Renal pelvis (tissue), 4 donors: ENCODE data around the gene LDB2. TPM values are rescaled to one million over a fixed set of nuclear protein-coding genes. Genes with fewer than 3 reads are reported as not detected.

Experiments
- DNase-seq: peaks from one replicate; pipeline ENCODE4 v3.0.0-alpha.2; 2013
- polyA plus RNA-seq, 3 donors: library from polyadenylated mRNA; unstranded; fragments of 120-200 nt; gene quantifications; one replicate each; pipeline ENCODE4 v1.2.1, GENCODE V29; 2013; ENCODE audit not compliant: insufficient read length in 3 of 3

LDB2 gene
- polyA plus RNA-seq, 3 donors = 72.0 to 79.8 (median 78.2) TPM

GRCh38 chr4:16852228-16852627 lies 46.2 kb downstream of the LDB2 start:
- no peak for DNase-seq

DNA sequence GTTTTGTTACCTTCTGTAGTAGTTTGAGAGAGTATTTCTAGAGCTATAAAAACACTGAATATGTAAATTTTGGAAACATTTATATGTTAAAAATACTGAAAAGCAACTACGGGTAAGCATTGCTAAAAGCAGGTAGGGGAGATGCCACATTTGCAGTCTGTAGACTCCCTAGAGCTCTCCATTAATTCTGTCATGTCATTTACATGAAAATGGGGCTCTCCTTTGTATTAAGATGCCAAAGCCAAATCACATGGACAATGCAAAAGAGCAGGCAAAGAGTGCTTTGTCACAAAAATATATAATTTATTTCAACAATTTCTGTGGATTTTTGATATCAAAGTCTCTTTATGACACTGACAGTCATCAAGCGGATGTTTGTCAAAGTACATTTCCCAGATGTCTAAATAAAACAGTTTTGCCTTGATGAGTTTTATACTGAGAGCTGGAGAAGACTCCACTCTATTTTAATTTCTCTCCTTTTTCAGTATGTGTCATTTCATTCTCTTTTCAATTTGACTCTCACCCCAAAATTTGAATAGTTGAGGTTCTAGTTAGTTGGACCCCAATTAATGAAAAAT lies 51.8 kb downstream of the LDB2 start:
- no peak for DNase-seq

GRCh38 chr4:16844816-16845586 lies 53.4 kb downstream of the LDB2 start:
- peak; percentile 45 for DNase-seq

DNA sequence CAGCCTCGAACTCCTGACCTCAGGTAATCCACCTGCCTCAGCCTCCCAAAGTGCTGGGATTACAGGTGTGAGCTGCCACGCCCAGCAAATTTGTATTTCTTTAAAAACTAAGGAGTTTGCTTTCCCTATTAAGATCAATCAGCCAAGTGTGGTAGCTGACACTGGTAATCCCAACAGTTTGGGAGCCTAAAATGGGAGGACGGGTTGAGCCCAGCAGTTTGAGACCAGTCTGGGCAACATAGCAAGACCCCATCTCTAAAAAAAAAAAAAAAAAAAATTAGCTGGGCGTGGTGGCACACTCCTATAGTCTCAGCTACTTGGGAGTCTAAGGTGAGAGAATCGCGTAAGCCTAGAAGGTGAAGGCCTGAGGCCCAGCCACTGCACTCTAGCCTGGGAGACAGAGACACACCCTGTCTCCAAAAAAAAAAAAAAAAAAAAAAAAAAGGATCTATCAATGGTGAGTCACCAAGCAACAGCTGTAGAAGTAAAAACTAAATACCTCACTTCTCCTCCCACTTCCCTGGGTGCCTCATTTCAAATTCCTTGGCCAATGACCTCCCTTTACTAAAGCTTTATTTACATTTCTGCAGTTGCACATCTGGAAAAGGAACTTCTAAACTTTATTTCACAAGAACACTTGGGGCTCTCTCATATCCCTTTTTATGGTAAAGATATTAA lies 54.5 kb downstream of the LDB2 start:
- no peak for DNase-seq

DNA sequence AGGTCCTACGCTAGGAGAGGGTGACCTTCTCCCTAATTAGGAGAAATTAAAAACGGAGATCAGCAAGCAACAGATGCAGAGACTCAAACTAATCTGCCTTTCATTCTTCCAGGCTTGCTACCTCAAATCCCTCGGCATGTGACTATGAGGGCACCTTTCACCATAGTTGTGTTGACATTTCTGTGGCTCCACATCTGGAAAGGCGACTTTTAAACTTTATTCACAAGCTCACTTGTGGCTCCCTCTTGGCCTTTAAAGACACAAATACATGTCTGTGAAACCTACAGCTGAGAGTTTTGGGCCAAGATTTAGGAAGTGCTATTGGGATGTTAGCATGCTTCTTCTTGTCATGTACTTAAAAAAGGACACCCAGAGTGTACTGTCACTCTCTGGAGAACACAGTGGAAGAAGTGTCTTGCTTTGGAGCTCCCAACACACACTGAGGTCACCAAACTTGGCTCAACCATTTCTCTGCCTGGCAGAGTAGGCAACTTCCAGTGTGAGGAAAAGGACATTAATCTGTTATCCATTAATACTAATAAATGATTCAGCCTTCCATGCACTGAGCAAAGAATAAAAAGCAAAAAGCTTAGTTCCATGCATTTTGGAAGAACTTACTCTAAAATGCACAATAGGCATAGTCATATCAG lies 60.1 kb downstream of the LDB2 start:
- DNase-seq = no peak

- no peak for DNase-seq
Measured at GRCh38 chr4:16837475-16837874, 61.0 kb downstream of the LDB2 start.

- DNase-seq = no peak
Measured at GRCh38 chr4:16836324-16836723, 62.1 kb downstream of the LDB2 start.

GRCh38 chr4:16835597-16836247 lies 62.7 kb downstream of the LDB2 start:
- DNase-seq = no peak

- DNase-seq = no peak
Measured at GRCh38 chr4:16834814-16835213, 63.6 kb downstream of the LDB2 start.

DNA sequence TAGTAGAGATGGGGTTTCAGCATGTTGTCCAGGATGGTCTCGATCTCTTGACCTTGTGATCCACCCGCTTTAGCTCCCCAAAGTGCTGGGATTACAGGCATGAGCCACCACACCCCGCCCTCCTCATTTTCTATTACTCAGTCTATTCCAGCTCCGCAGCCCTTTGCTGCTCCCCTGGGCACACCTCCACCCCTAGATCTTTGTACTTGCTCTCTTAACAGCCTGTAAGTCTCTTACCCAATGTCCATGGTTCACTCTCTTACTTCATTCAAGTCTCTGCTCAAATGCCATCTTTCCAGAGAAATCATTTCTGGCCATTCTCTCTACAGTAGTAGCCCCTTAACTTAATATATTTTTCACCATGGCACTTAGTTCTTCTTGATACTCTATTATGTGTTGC lies 64.7 kb downstream of the LDB2 start:
- no peak for DNase-seq

- DNase-seq = no peak
Measured at GRCh38 chr4:16830081-16830480, 68.4 kb downstream of the LDB2 start.

DNA sequence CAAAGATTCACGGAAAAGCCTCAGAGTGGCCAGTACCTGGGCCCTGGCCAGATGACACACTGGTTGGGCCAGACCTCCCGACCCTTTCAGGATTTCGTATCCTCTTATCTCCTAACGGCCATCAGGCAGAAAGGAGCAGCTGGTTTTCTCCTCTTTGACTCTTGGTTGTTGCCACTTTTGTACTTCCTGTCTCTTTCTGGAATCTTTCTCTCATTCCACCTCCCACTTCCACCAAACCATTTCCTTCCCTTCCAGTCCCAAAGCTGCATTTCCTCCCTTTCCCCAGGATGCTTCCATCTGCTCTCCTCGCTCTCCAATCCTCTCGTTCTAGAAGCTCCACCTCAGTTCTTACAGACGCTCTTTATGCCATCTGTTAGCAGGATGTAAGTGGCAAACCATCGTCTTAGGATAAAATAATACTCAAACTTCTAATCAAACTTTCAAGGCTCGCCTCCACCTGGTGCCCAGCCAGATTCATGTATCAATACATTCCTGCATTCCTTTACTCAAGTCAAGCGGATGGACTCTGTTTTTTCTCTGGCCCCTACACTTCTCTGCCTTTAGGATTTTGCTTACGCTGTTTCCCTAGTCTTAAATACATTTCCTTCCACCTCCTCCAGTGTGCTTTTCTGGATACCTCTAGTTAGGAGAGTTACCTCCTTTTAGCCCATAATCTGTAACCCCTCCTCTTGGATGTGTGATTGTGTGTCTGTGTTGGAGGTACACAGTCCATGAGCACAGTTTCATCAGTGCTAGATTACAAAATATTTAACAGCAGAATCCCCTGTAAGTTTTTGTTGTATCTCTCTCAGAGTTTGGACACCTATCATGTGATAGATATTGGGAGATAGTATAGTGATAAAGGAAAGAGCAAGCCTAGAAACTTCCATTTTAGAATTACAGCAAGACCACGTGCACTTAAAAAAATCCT lies 70.4 kb downstream of the LDB2 start:
- DNase-seq = no peak

- no peak for DNase-seq
Measured at GRCh38 chr4:16827045-16827444, 71.4 kb downstream of the LDB2 start.

DNA sequence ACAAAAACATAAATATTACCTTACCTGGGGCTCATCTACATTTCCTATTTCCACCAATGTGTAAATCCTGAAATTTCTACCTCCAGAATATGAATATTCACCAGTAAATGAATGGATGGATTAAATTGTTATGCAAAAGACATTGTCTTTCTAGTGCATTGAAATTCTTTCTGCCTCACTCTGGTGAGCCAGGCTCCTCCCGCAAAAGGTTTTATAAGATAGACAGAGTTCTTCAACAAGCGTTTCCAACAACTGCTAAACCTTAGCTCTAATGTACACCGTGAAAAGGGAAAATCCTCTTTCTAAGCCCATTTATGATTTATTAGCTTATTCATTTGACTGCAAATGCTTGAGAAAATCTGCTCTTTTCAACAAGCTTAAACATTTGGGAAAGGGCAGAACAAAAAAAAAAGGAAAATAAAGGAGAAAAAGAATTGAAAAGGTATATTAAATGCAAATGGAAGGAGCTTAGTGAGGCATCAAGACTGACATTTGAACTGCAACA lies 72.0 kb downstream of the LDB2 start:
- DNase-seq = no peak

GRCh38 chr4:16824278-16824806 lies 74.1 kb downstream of the LDB2 start:
- DNase-seq = no peak

DNA sequence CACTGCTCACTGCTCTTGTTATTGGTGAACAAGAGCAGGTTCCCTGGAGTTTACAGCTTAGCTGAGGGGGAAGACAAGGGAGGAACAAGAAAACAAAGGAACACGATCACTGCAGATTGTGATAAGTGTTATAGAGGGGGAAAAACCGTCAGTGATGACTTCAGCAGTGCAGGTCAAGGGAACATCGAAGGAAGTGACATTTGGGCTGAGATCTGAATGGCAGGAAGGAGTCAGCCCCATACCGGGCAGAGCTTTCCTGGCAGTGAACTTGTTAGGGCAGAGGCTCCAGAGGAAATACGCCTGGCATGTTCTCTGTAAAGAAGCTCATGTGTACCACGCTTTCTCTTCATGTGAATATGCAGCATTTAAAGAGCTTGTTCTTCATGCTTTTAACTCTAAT lies 78.1 kb downstream of the LDB2 start:
- no peak for DNase-seq

DNA sequence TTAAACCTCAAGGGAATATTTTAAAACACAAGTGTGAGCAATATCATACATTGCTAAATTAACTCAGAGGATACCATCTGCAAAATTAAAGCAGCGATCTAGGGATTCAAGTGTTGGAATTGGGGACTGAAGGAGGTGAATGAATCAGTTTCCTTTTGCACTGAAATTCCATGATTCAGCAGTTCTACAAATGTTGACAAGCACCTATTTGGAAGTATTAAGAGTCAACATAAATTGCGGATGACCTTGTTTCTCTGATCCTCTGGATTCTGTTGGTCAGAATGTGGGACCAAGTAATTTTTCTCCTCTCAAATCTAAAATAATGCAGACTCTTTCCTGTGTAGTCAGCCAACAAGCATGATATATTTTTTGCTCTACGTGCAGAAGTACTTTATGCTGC lies 78.8 kb downstream of the LDB2 start:
- DNase-seq = no peak

DNA sequence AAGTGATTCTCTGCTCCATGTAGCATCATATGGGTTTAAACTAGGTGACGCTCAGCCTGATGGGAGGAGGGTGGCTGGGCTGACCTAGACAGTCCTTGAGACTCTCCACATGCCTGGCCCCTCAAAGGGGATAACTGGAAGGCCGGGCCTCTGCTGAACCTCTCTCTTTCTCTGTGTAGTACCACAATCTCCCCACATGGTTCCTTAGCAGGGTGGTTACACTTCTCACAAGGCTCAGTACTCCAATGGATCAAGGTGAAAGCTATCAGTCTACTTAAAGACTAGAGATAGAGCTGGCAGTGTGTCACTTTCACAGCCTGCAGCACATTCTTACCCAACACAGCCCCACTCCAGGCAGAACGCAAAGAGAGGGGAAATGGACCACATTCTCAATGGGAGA lies 80.4 kb downstream of the LDB2 start:
- DNase-seq = no peak

GRCh38 chr4:16817286-16817685 lies 81.2 kb downstream of the LDB2 start:
- no peak for DNase-seq

DNA sequence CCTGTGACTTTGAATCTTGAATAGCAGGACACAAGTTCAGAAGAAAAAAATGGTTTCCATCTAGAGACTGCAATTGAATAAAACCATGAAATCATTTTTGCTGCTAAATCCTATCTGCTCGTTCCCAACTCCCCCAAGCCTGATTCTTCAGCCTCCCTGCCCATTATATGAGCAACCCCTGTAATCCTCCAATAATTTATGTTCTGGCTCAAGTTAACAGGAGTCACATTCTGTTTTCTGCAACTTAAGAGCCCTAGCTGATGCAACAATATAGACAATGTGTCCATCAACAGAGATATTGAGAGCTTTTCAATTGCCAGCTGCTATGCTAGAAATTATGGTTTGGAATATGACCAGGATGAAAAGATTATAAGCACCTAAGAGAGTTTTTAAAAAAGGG lies 84.1 kb downstream of the LDB2 start:
- no peak for DNase-seq

DNA sequence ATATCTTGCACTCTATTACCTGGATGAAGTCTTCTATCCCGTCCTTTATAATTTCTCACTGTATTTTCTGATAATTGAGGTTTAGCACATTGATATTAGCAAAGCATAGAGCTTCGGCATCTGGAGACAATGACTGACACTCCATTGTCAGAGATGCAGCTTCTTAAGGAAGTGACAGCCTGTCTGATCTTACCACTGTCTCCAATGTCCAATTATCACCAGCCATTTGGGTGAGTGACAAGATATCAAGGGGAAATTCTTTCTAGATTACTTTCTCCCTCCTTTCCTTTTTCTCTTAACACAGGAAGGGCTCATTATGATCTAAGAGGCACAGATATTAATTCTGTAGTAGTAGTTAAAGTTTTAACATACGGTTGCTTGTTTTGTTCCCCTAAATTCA lies 86.4 kb downstream of the LDB2 start:
- no peak for DNase-seq
